GM23338 (cell line): Measurements from ENCODE around the gene FMO3. TPM values are rescaled to one million over a fixed set of nuclear protein-coding genes. Genes with fewer than 3 reads are reported as not detected.

Experiments
- ATAC-seq: fragments of 200-7000 bp; cut with Tn5 transposase; 3 replicates; pipeline ENCODE4 v1.9.1; 2020
- DNase-seq: peaks from one replicate; pipeline ENCODE4 v3.0.0-alpha.2; 2015; ENCODE audit warnings: low spot score
- H2AFZ ChIP-seq: fragments of 200-600 bp; sonication (generic); 2 replicates; pipeline ENCODE4 v1.8.0; 2016; ENCODE audit warnings: antibody characterized with exemption, mild to moderate bottlenecking, moderate library complexity
- H3F3A ChIP-seq: fragments of 200-600 bp; sonication (generic); replicated peaks from 2 replicates; pipeline ENCODE4 v1.8.0; 2017; ENCODE audit warnings: antibody characterized with exemption, mixed run types, low read depth
- H3K27ac ChIP-seq: fragments of 200-600 bp; sonication (generic); 2 replicates; pipeline ENCODE4 v1.6.1; 2016; ENCODE audit warnings: low read depth
- H3K27me3 ChIP-seq: fragments of 200-600 bp; sonication (generic); 2 replicates; pipeline ENCODE4 v1.8.0; 2016; ENCODE audit warnings: mild to moderate bottlenecking, mixed run types, moderate library complexity; ENCODE audit not compliant: insufficient read depth
- H3K36me3 ChIP-seq: fragments of 200-600 bp; sonication (generic); 2 replicates; pipeline ENCODE4 v1.8.0; 2016; ENCODE audit warnings: mild to moderate bottlenecking; ENCODE audit not compliant: insufficient read depth
- H3K4me1 ChIP-seq: fragments of 200-600 bp; sonication (generic); 2 replicates; pipeline ENCODE4 v1.8.0; 2016; ENCODE audit warnings: mild to moderate bottlenecking, moderate library complexity; ENCODE audit not compliant: insufficient read depth
- H3K4me2 ChIP-seq: fragments of 200-600 bp; sonication (generic); 2 replicates; pipeline ENCODE4 v1.7.1; 2017; ENCODE audit warnings: mixed run types
- H3K4me3 ChIP-seq: fragments of 200-600 bp; sonication (generic); 2 replicates; pipeline ENCODE4 v1.6.1; 2016; ENCODE audit warnings: mixed run types
- H3K79me2 ChIP-seq: fragments of 200-600 bp; sonication (generic); replicated peaks from 2 replicates; pipeline ENCODE4 v1.8.0; 2017; ENCODE audit warnings: mild to moderate bottlenecking; ENCODE audit not compliant: insufficient read depth
- H3K9me2 ChIP-seq: fragments of 200-600 bp; sonication (generic); 2 replicates; pipeline ENCODE4 v1.8.0; 2017; ENCODE audit not compliant: insufficient read depth
- H4K20me1 ChIP-seq: fragments of 200-600 bp; sonication (generic); replicated peaks from 2 replicates; pipeline ENCODE4 v1.8.0; 2017; ENCODE audit warnings: mild to moderate bottlenecking; ENCODE audit not compliant: insufficient read depth
- H3K27ac Mint-ChIP-seq: 2 replicates; pipeline ENCODE4 v1.8.0; 2020; ENCODE audit warnings: inconsistent platforms, mild to moderate bottlenecking, moderate library complexity, mixed read lengths
- H3K27me3 Mint-ChIP-seq: 3 replicates; pipeline ENCODE4 v1.8.0; 2022; ENCODE audit warnings: low read depth, mild to moderate bottlenecking, moderate library complexity, mixed read lengths, inconsistent platforms; ENCODE audit not compliant: insufficient read depth, poor library complexity
- H3K36me3 Mint-ChIP-seq: 3 replicates; pipeline ENCODE4 v1.8.0; 2021; ENCODE audit warnings: low read depth, mild to moderate bottlenecking, inconsistent platforms, moderate library complexity, mixed read lengths
- H3K4me1 Mint-ChIP-seq: 3 replicates; pipeline ENCODE4 v1.8.0; 2020; ENCODE audit warnings: mild to moderate bottlenecking, inconsistent platforms, mixed read lengths
- H3K4me3 Mint-ChIP-seq: 3 replicates; pipeline ENCODE4 v1.8.0; 2021; ENCODE audit warnings: moderate library complexity, mild to moderate bottlenecking, inconsistent platforms, mixed read lengths
- H3K9me3 Mint-ChIP-seq: 3 replicates; pipeline ENCODE4 v1.8.0; 2020; ENCODE audit warnings: moderate library complexity, mild to moderate bottlenecking, inconsistent platforms, mixed read lengths
- CREB1 ChIP-seq: fragments of 250-450 bp; sonication (Bioruptor Pico); IDR thresholded peaks from 2 replicates; pipeline ENCODE4 v1.5.0; 2020; ENCODE audit warnings: low read depth, mild to moderate bottlenecking, moderate library complexity
- CTCF ChIP-seq, 2 experiments: fragments of 200-600 bp in 1 of 2; sonication (generic) in 1 of 2; conservative IDR thresholded peaks; 2 replicates each; pipeline versions ENCODE4 v1.5.1 to v1.6.1; 2016 to 2017; ENCODE audit warnings: antibody characterized with exemption in 2 of 2, low read depth in 2 of 2, mild to moderate bottlenecking in 2 of 2, moderate library complexity in 1 of 2
- ETS1 ChIP-seq: IDR thresholded peaks from 2 replicates; pipeline ENCODE4 v1.6.1; 2016; ENCODE audit warnings: antibody characterized with exemption
- EZH2 ChIP-seq: fragments of 200-600 bp; sonication (generic); IDR thresholded peaks from one replicate; pipeline ENCODE4 v1.8.0; 2017; ENCODE audit warnings: antibody characterized with exemption, mild to moderate bottlenecking, low read depth; ENCODE audit not compliant: unreplicated experiment
- EZH2phosphoT487 ChIP-seq: fragments of 200-600 bp; sonication (generic); IDR thresholded peaks from one replicate; pipeline ENCODE4 v1.8.1; 2018; ENCODE audit warnings: antibody characterized with exemption; ENCODE audit not compliant: unreplicated experiment
- REST ChIP-seq: IDR thresholded peaks from one replicate; pipeline ENCODE4 v1.6.1; 2018; ENCODE audit warnings: antibody characterized with exemption; ENCODE audit not compliant: unreplicated experiment
- ZNF114 ChIP-seq: fragments of 250-450 bp; sonication (Bioruptor Pico); IDR thresholded peaks from 2 replicates; pipeline ENCODE4 v1.5.0; 2020; ENCODE audit warnings: mild to moderate bottlenecking, moderate library complexity
- ZNF331 ChIP-seq: fragments of 250-450 bp; sonication (Bioruptor Pico); IDR thresholded peaks from 2 replicates; pipeline ENCODE4 v1.5.0; 2020; ENCODE audit warnings: low read depth, mild to moderate bottlenecking, moderate library complexity
- polyA plus RNA-seq: library from polyadenylated mRNA; unstranded; fragments of >200 nt; fragmentation: Nextera tagmentation; extraction: Ambion mirVana; gene quantifications from 2 replicates; pipeline ENCODE4 v1.2.1, GENCODE V29; 2016
- total RNA-seq: library from RNA; depleted of rRNA; stranded (reverse); fragments of >200 nt; shearing (Covaris generic); gene quantifications from 2 replicates; pipeline ENCODE4 v1.2.3, GENCODE V29; 2014

Gene FMO3
- total and polyA plus RNA-seq, 2 experiments from 2014 or later, result 0.26 TPM; not detected in 1

- TF ChIP-seq REST (no peak), ZNF331 (CRISPR knock-in tag) (no peak), ZNF114 (CRISPR knock-in tag) (no peak), EZH2phosphoT487 (no peak)
Measured at GRCh38 chr1:171081763-171082201, 8.9 kb upstream of the FMO3 start (continued).

- Mint-ChIP-seq H3K9me3 (no peaks in the 10 kb centered on the region), H3K4me3 (no peak overlapping the region), H3K27me3 (peaks cover 1% of the 10 kb centered on the region), H3K36me3 (no peaks in the 10 kb centered on the region), H3K4me1 (peaks cover 4% of the 10 kb centered on the region; the same call in 2 of the 3 replicates), H3K27ac (no peak overlapping the region)
- Histone ChIP-seq H3F3A (no peaks in the 10 kb centered on the region), H3K27me3 (no peaks in the 10 kb centered on the region), H3K4me3 (no peak overlapping the region), H3K4me2 (no peak overlapping the region), H3K4me1 (no peaks in the 10 kb centered on the region), H3K36me3 (no peaks in the 10 kb centered on the region), H4K20me1 (no peaks in the 10 kb centered on the region), H3K79me2 (no peaks in the 10 kb centered on the region), H3K27ac (no peak overlapping the region), H2AFZ (no peak overlapping the region), H3K9me2 (no peaks in the 10 kb centered on the region)
- no peak for DNase-seq
- no peak for ATAC-seq
- TF ChIP-seq CTCF (conservative IDR thresholded peaks at IDR 0.05; ENCODE audit: low read depth in 2 of 2) (no peak), REST (no peak), ETS1 (no peak), CREB1 (CRISPR knock-in tag) (no peak), EZH2 (no peak), ZNF331 (CRISPR knock-in tag) (no peak)
Measured at GRCh38 chr1:171082606-171083005, 8.1 kb upstream of the FMO3 start.
